IPS-18c (cell line): ENCODE measurements around the gene SCOC.
A peak's percentile ranks its signal among the peaks of the same experiment; 100 is the strongest.
"Not testable (repeated sequence)": the region's sequence is repeated elsewhere in the genome, so short reads cannot be mapped to it uniquely, and the experiment has no call there.

ENCODE experiments used
- H3K4me3 ChIP-seq: 2 replicates; pipeline ENCODE4 v1.7.0; 2013; ENCODE audit warnings: low read depth, mild to moderate bottlenecking, low read length, moderate library complexity; ENCODE audit not compliant: insufficient read depth
- H3K9me3 ChIP-seq: one replicate; pipeline ENCODE4 v1.6.1; 2013; ENCODE audit warnings: mild to moderate bottlenecking, low read length, moderate library complexity; ENCODE audit not compliant: control insufficient read depth, insufficient read depth

The SCOC gene

GRCh38 chr4:140355288-140355687 lies 18.2 kb upstream of the SCOC start:
- H3K9me3 ChIP-seq = peaks cover 2% of the 10 kb centered on the region
- H3K4me3 ChIP-seq = no peak overlapping the region

GRCh38 chr4:140357868-140358267 lies 15.6 kb upstream of the SCOC start:
- H3K4me3 ChIP-seq = no peak overlapping the region

GRCh38 chr4:140358281-140358680 lies 15.2 kb upstream of the SCOC start:
- Histone ChIP-seq H3K9me3 (no peaks in the 10 kb centered on the region), H3K4me3 (no peak overlapping the region)

More at GRCh38 chr4:140357868-140358267, 15.6 kb upstream of the SCOC start:
- H3K9me3 ChIP-seq = no peaks in the 10 kb centered on the region

GRCh38 chr4:140359562-140360427 lies 13.7 kb upstream of the SCOC start:
- Histone ChIP-seq H3K9me3 (no peaks in the 10 kb centered on the region), H3K4me3 (no peak overlapping the region)

- Histone ChIP-seq H3K4me3 (no peak overlapping the region), H3K9me3 (no peaks in the 10 kb centered on the region)
Measured at GRCh38 chr4:140361099-140361498, 12.3 kb upstream of the SCOC start.

- no peak overlapping the region for H3K4me3 ChIP-seq
Measured at GRCh38 chr4:140363051-140363450, 10.4 kb upstream of the SCOC start.

GRCh38 chr4:140363558-140363957 lies 9.9 kb upstream of the SCOC start:
- Histone ChIP-seq H3K4me3 (no peak overlapping the region), H3K9me3 (no peaks in the 10 kb centered on the region)

More at GRCh38 chr4:140363051-140363450, 10.4 kb upstream of the SCOC start:
- no peaks in the 10 kb centered on the region for H3K9me3 ChIP-seq

GRCh38 chr4:140367738-140368137 lies 5.7 kb upstream of the SCOC start:
- no peaks in the 10 kb centered on the region for H3K9me3 ChIP-seq
- no peak overlapping the region for H3K4me3 ChIP-seq

- Histone ChIP-seq H3K9me3 (no peaks in the 10 kb centered on the region), H3K4me3 (no peak overlapping the region)
Measured at GRCh38 chr4:140368686-140369085, 4.8 kb upstream of the SCOC start.

- H3K9me3 ChIP-seq = no peaks in the 10 kb centered on the region
- peak overlapping the region; percentile 60 for H3K4me3 ChIP-seq
Measured at GRCh38 chr4:140372751-140373327, 607 bp upstream of the SCOC start.

- Histone ChIP-seq H3K4me3 (peak overlapping the region; percentile 90), H3K9me3 (no peaks in the 10 kb centered on the region)
Measured at GRCh38 chr4:140374130-140374477, 658 bp downstream of the SCOC start.

- Histone ChIP-seq H3K4me3 (no peak overlapping the region), H3K9me3 (no peaks in the 10 kb centered on the region)
Measured at GRCh38 chr4:140382732-140383131, 9.3 kb downstream of the SCOC start.

GRCh38 chr4:140388015-140388414 lies 14.6 kb downstream of the SCOC start:
- Histone ChIP-seq H3K4me3 (no peak overlapping the region), H3K9me3 (no peaks in the 10 kb centered on the region)

GRCh38 chr4:140395668-140396067 lies 22.2 kb downstream of the SCOC start:
- H3K9me3 ChIP-seq = no peaks in the 10 kb centered on the region
- no peak overlapping the region for H3K4me3 ChIP-seq

GRCh38 chr4:140400111-140400510 lies 26.7 kb downstream of the SCOC start:
- H3K4me3 ChIP-seq = no peak overlapping the region

GRCh38 chr4:140406292-140406691 lies 32.8 kb downstream of the SCOC start:
- H3K4me3 ChIP-seq = no peak overlapping the region
- H3K9me3 ChIP-seq = no peaks in the 10 kb centered on the region

More at GRCh38 chr4:140400111-140400510, 26.7 kb downstream of the SCOC start:
- H3K9me3 ChIP-seq = no peaks in the 10 kb centered on the region

GRCh38 chr4:140408974-140409373 lies 35.5 kb downstream of the SCOC start:
- no peaks in the 10 kb centered on the region for H3K9me3 ChIP-seq
- no peak overlapping the region for H3K4me3 ChIP-seq

- H3K9me3 ChIP-seq, H3K4me3 ChIP-seq: not testable (repeated sequence)
Measured at GRCh38 chr4:140413130-140413969, 39.9 kb downstream of the SCOC start.
